Measurements from ENCODE around the gene OTOP3.
"Not testable (repeated sequence)": the region's sequence is repeated elsewhere in the genome, so short reads cannot be mapped to it uniquely, and the experiment has no call there.

- not testable (repeated sequence) for TF ChIP-seq POLR2AphosphoS5 (IDR thresholded peaks at IDR 0.05)
- TF ChIP-seq, protein P1, sequence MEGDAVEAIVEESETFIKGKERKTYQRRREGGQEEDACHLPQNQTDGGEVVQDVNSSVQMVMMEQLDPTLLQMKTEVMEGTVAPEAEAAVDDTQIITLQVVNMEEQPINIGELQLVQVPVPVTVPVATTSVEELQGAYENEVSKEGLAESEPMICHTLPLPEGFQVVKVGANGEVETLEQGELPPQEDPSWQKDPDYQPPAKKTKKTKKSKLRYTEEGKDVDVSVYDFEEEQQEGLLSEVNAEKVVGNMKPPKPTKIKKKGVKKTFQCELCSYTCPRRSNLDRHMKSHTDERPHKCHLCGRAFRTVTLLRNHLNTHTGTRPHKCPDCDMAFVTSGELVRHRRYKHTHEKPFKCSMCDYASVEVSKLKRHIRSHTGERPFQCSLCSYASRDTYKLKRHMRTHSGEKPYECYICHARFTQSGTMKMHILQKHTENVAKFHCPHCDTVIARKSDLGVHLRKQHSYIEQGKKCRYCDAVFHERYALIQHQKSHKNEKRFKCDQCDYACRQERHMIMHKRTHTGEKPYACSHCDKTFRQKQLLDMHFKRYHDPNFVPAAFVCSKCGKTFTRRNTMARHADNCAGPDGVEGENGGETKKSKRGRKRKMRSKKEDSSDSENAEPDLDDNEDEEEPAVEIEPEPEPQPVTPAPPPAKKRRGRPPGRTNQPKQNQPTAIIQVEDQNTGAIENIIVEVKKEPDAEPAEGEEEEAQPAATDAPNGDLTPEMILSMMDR (IDR thresholded peaks at IDR 0.05) = not testable (repeated sequence)
Measured at GRCh38 chr17:74982663-74983313, 47.1 kb downstream of the OTOP3 start.
